ENCODE measurements around the gene MYRF. TPM values are rescaled to one million over a fixed set of nuclear protein-coding genes. Genes with fewer than 3 reads are reported as not detected.

Gene MYRF
- total RNA-seq, 1 donor from 2014 or later, result 1.6 TPM

GRCh38 chr11:61787928-61788491 is 35.6 kb downstream of the MYRF start:
- H3K9me3 Mint-ChIP-seq (ENCODE audit: low read depth), result no peaks in the 10 kb centered on the region
- no peak overlapping the region for H3K27ac Mint-ChIP-seq (ENCODE audit: unreplicated experiment)
- H3K36me3 Mint-ChIP-seq (ENCODE audit: low read depth), result peaks cover 17% of the 10 kb centered on the region
- peaks cover 25% of the 10 kb centered on the region for H3K4me1 Mint-ChIP-seq (ENCODE audit: low read depth)
- no peak for DNase-seq (ENCODE audit: low spot score)
- H3K27me3 Mint-ChIP-seq (ENCODE audit: low read depth), result no peaks in the 10 kb centered on the region
- TF ChIP-seq, protein P1, sequence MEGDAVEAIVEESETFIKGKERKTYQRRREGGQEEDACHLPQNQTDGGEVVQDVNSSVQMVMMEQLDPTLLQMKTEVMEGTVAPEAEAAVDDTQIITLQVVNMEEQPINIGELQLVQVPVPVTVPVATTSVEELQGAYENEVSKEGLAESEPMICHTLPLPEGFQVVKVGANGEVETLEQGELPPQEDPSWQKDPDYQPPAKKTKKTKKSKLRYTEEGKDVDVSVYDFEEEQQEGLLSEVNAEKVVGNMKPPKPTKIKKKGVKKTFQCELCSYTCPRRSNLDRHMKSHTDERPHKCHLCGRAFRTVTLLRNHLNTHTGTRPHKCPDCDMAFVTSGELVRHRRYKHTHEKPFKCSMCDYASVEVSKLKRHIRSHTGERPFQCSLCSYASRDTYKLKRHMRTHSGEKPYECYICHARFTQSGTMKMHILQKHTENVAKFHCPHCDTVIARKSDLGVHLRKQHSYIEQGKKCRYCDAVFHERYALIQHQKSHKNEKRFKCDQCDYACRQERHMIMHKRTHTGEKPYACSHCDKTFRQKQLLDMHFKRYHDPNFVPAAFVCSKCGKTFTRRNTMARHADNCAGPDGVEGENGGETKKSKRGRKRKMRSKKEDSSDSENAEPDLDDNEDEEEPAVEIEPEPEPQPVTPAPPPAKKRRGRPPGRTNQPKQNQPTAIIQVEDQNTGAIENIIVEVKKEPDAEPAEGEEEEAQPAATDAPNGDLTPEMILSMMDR (IDR thresholded peaks at IDR 0.05), result peak; percentile 73
- H3K4me3 Mint-ChIP-seq (ENCODE audit: unreplicated experiment), result no peak overlapping the region

DNA sequence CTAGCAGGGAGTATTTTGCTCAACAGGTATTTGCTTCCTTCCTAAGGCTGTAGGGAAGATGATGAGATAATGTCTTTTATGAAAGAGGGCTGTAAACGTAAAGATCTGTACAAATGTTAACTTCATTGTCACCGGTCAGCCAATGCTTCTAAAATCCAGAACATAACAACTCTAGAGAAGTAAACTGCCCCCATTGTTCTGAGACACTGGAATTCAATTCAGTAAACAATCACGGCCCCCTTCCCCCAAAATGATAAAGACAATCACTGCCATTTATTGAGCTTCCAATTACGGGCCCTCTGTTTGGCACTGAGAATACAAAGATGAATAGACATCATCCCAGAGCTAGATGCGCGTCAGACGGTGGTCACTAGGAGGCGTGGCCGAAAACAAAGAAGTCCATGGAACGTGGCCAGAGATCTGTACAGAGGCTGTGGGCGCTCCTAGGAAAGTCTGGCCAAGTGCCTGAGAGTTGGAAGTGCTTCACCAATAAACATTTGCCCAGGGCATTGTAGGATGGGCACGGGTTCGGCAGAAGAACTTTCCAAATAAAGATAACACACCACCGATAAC is 39.4 kb downstream of the MYRF start:
- Mint-ChIP-seq H3K4me3 (ENCODE audit: unreplicated experiment) (peak overlapping the region; percentile 94), H3K36me3 (ENCODE audit: low read depth) (peaks cover 12% of the 10 kb centered on the region), H3K4me1 (ENCODE audit: low read depth) (peaks cover 17% of the 10 kb centered on the region), H3K27me3 (ENCODE audit: low read depth) (no peaks in the 10 kb centered on the region), H3K9me3 (ENCODE audit: low read depth) (no peaks in the 10 kb centered on the region), H3K27ac (ENCODE audit: unreplicated experiment) (peak overlapping the region; percentile 100)
- no peak for DNase-seq (ENCODE audit: low spot score)
- TF ChIP-seq, protein P1 (IDR thresholded peaks at IDR 0.05), result no peak

- peaks cover 12% of the 10 kb centered on the region for H3K36me3 Mint-ChIP-seq (ENCODE audit: low read depth)
- peak within 1 kb of the TSS; percentile 94 for H3K4me3 Mint-ChIP-seq (ENCODE audit: unreplicated experiment)
- TF ChIP-seq, protein P1 (IDR thresholded peaks at IDR 0.05), result peak; percentile 24
- no peaks in the 10 kb centered on the region for H3K9me3 Mint-ChIP-seq (ENCODE audit: low read depth)
- peak within 1 kb of the TSS; percentile 100 for H3K27ac Mint-ChIP-seq (ENCODE audit: unreplicated experiment)
- H3K27me3 Mint-ChIP-seq (ENCODE audit: low read depth), result no peaks in the 10 kb centered on the region
- no peak for DNase-seq (ENCODE audit: low spot score)
- H3K4me1 Mint-ChIP-seq (ENCODE audit: low read depth), result peaks cover 24% of the 10 kb centered on the region
Measured at GRCh38 chr11:61792310-61793082, 40.1 kb downstream of the MYRF start, which contains the start of the genes FEN1 and TMEM258. FEN1 (plus strand) TSS chr11:61792911; CDS start chr11:61795362, 2,451 bp downstream. TMEM258 (minus strand) TSS chr11:61792599; CDS start chr11:61792558, 41 bp downstream.

DNA sequence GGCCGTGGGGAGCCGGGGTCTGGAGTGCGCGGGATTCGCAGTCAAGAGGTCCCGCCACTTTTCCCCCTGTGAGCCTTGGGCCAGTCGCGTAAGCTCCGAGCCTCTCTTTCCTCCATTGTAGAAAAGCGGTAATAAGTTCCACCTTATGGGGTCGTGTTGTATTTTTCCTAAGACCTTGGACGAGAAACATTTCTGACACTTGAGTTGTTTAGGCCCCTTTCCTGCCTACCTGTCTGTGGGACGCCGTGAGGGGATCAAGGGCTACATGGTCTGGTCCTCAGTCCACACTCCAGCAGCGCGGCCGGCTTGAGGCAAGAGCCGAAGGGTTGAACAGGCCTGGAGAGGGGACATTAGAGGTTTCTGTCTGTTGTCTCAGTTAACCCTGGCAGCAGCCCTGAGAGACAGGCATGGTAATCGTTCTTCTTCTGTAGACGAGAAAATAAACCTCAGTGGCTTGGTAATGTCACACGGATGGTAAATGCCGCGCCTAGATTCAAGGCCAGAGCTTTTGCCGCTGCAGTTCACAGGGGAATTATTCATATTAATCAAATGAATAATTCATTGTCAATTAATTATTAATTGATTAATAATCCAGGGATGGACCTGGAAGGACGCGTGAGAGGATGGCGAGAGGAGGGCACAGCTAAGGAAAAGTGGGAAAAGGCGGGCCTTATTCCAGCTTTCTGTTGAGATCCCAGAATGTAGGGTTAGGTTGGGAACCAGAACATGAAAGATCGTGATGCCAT is 40.8 kb downstream of the MYRF start:
- peak; percentile 70 for DNase-seq (ENCODE audit: low spot score)
- no peaks in the 10 kb centered on the region for H3K27me3 Mint-ChIP-seq (ENCODE audit: low read depth)
- H3K27ac Mint-ChIP-seq (ENCODE audit: unreplicated experiment), result peak overlapping the region; percentile 100
- no peaks in the 10 kb centered on the region for H3K9me3 Mint-ChIP-seq (ENCODE audit: low read depth)
- H3K4me1 Mint-ChIP-seq (ENCODE audit: low read depth), result peaks cover 24% of the 10 kb centered on the region
- peaks cover 10% of the 10 kb centered on the region for H3K36me3 Mint-ChIP-seq (ENCODE audit: low read depth)
- H3K4me3 Mint-ChIP-seq (ENCODE audit: unreplicated experiment), result peak overlapping the region; percentile 94
- TF ChIP-seq, protein P1 (IDR thresholded peaks at IDR 0.05), result no peak

GRCh38 chr11:61793829-61794204 is 41.4 kb downstream of the MYRF start:
- TF ChIP-seq, protein P1 (IDR thresholded peaks at IDR 0.05), result no peak
- peaks cover 24% of the 10 kb centered on the region for H3K4me1 Mint-ChIP-seq (ENCODE audit: low read depth)
- H3K36me3 Mint-ChIP-seq (ENCODE audit: low read depth), result peaks cover 10% of the 10 kb centered on the region
- DNase-seq (ENCODE audit: low spot score), result peak; percentile 22
- H3K27me3 Mint-ChIP-seq (ENCODE audit: low read depth), result no peaks in the 10 kb centered on the region
- H3K4me3 Mint-ChIP-seq (ENCODE audit: unreplicated experiment), result peak overlapping the region; percentile 94
- no peak overlapping the region for H3K27ac Mint-ChIP-seq (ENCODE audit: unreplicated experiment)
- no peaks in the 10 kb centered on the region for H3K9me3 Mint-ChIP-seq (ENCODE audit: low read depth)
